Muscle of back (tissue), 13 donors: Measurements from ENCODE around the gene PDXK. TPM values are rescaled to one million over a fixed set of nuclear protein-coding genes. Genes with fewer than 3 reads are reported as not detected.
"Not testable (repeated sequence)": the region's sequence is repeated elsewhere in the genome, so short reads cannot be mapped to it uniquely, and the experiment has no call there.

Experiments
- DNase-seq, 3 donors: peaks; one replicate each; pipeline versions ENCODE4 v3.0.0 to v3.0.0-alpha.2; 2013
- long read RNA-seq, 9 donors: transcript quantifications; one replicate each; lab custom pipeline, GENCODE V29; 2026
- polyA plus RNA-seq, 10 donors: library from polyadenylated mRNA; unstranded; fragments of 120-200 nt; gene quantifications; one replicate each; pipeline ENCODE4 v1.2.1, GENCODE V29; 2013; ENCODE audit not compliant: insufficient read length in 10 of 10

The PDXK gene
- polyA plus RNA-seq, result 10 to 100 TPM; 18.1 to 31.3 (median 24.0) TPM
- long read RNA-seq, donor 1, full-length matches to known transcripts, result 6 of 11 reads
- long read RNA-seq, donor 1, partial matches to known transcripts, result 5 of 11 reads
- long read RNA-seq, donor 1, other reads (novel, unspliced or antisense), result 0 of 11 reads
- long read RNA-seq, donor 2, full-length matches to known transcripts, result 4 of 9 reads
- long read RNA-seq, donor 2, partial matches to known transcripts, result 5 of 9 reads
- long read RNA-seq, donor 2, other reads (novel, unspliced or antisense), result 0 of 9 reads
- long read RNA-seq, donor 3, result 0 reads
- long read RNA-seq, donor 4, full-length matches to known transcripts, result 6 of 16 reads
- long read RNA-seq, donor 4, partial matches to known transcripts, result 10 of 16 reads
- long read RNA-seq, donor 4, other reads (novel, unspliced or antisense), result 0 of 16 reads
- long read RNA-seq, donor 5, full-length matches to known transcripts, result 8 of 8 reads
- long read RNA-seq, donor 5, partial matches to known transcripts, result 0 of 8 reads
- long read RNA-seq, donor 5, other reads (novel, unspliced or antisense), result 0 of 8 reads
- long read RNA-seq, donor 6, full-length matches to known transcripts, result 3 of 16 reads
- long read RNA-seq, donor 6, partial matches to known transcripts, result 13 of 16 reads
- long read RNA-seq, donor 6, other reads (novel, unspliced or antisense), result 0 of 16 reads
- long read RNA-seq, donor 7, full-length matches to known transcripts, result 6 of 15 reads
- long read RNA-seq, donor 7, partial matches to known transcripts, result 9 of 15 reads
- long read RNA-seq, donor 7, other reads (novel, unspliced or antisense), result 0 of 15 reads
- long read RNA-seq, donor 8, full-length matches to known transcripts, result 2 of 2 reads
- long read RNA-seq, donor 8, partial matches to known transcripts, result 0 of 2 reads
- long read RNA-seq, donor 8, other reads (novel, unspliced or antisense), result 0 of 2 reads
- long read RNA-seq, donor 9, full-length matches to known transcripts, result 1 of 1 reads
- long read RNA-seq, donor 9, partial matches to known transcripts, result 0 of 1 reads
- long read RNA-seq, donor 9, other reads (novel, unspliced or antisense), result 0 of 1 reads

DNA sequence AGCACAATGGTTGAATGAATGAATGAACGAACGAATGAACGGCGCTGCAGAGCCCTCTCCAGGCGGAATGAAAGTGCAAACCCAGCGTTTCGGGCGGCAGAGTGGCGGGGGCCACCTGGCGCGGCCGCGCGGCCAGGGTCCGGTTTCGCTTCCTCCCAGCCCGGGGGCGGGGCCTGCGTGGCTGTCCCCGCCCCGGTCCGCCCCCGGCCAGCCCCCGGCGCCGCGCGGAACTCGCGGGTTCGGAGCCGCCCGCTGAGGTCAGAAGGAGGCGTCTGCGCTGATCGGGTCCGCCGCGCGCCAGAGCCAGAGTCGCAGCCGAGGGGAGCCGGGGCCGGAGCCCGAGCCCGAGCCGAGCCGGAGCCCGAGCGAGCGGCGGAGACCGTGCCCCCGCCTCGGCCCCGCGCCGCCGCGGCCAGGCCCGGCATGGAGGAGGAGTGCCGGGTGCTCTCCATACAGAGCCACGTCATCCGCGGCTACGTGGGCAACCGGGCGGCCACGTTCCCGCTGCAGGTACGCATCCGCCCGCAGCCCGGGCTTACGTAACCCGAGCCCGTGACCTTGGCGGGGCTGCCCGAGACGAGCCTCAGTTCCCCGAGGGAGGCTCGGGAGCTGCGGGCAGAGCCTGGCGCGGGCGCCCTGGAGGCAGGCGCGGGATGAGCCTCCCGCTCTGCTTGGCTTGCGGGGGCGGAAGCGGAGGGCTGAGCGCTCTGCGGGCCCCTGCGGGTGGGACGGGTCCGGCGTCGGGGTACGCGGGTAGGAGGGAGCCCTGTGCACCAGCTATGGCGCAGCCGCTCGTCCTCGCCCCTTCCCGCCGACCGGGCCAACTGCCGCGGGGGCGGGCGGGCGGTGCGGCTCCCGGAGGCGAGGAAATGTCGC, at the start of gene PDXK:
TSS of gene PDXK (plus strand) at position 258 of the 876 bp plus-strand sequence. CDS start at position 424, 166 bp downstream.
- peak; percentile 87 to 94 (median 92) for DNase-seq

DNA sequence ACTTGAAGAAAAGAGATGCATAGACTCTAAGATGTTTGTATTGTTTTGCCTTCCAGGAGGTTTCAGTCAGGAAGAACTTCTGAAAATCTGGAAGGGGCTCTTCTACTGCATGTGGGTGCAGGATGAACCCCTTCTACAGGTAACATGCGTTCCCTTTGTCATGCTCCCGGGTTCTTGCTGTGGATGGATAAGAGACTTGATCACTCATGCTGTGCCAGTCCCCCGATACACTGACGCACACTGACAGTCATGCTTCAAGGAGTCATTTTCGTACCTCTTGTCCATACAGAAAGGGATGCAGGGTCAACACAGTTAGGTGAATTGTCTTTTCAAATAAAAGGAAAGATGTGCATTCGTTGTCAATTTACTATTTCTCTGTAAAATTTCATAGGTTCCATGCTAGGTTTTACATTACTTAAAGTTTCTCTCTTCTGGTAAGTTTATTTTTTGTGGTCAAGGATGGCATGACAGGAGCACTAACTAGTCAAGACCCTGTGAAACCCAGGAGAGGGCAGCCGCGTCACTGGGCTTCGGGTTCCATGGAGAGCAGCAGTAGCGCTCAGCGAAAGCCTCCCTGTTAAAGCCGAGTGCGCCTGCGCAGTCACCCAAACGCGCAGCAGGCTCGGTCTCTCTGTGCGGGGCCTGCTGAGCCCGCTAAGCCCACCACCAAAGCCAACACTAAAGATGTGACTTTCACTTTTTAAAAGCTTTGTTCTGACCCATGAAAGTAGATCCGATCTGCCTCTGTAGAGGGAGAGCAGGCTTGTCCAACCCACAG, 48.9 kb upstream of the PDXK start:
- DNase-seq, result no peak

GRCh38 chr21:43675871-43676270, 43.1 kb upstream of the PDXK start:
- DNase-seq, result no peak

GRCh38 chr21:43676391-43676790, 42.5 kb upstream of the PDXK start:
- no peak for DNase-seq

DNA sequence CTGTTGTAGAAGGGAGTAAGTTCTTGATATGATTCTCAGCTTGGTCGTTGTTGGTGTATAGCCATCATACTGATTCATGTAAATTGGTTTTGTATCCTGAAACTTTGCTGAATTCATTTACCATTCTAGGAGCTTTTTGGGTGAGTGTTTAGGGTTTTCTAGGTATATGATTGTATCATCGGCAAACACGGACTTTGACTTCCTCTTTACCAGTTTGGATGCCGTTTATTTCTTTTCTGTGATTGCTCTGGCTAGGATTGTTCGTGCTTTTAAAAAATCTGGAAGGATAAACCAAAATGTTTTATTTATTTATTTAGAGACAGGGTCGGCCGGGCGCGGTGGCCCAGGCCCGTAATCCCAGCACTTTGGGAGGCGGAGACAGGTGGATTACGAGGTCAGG, 39.0 kb upstream of the PDXK start:
- DNase-seq, result no peak

- not testable (repeated sequence) for DNase-seq
These were observed 38.5 kb upstream of the PDXK start for GRCh38 chr21:43680421-43680820.

- DNase-seq, result no peak
These were observed 37.3 kb upstream of the PDXK start for GRCh38 chr21:43681650-43682049.

DNA sequence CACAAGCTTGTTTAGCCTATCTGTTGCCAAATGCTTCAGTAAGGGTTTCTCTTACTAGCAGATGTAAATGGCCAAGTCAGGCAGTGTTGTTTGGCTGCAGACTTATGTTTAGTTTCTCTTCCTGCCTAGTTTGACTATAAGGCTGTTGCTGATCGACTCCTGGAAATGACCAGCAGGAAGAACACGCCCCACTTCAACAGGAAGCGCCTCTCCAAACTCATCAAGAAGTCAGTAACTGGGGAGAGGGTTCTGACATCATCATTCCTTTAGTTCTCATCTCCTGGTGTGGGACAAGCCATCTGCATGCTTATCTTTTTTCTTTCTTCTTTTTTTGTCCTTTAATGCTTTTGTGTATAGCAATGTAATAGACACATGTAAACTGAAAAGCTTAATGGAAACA, 34.5 kb upstream of the PDXK start:
- DNase-seq, result no peak

DNA sequence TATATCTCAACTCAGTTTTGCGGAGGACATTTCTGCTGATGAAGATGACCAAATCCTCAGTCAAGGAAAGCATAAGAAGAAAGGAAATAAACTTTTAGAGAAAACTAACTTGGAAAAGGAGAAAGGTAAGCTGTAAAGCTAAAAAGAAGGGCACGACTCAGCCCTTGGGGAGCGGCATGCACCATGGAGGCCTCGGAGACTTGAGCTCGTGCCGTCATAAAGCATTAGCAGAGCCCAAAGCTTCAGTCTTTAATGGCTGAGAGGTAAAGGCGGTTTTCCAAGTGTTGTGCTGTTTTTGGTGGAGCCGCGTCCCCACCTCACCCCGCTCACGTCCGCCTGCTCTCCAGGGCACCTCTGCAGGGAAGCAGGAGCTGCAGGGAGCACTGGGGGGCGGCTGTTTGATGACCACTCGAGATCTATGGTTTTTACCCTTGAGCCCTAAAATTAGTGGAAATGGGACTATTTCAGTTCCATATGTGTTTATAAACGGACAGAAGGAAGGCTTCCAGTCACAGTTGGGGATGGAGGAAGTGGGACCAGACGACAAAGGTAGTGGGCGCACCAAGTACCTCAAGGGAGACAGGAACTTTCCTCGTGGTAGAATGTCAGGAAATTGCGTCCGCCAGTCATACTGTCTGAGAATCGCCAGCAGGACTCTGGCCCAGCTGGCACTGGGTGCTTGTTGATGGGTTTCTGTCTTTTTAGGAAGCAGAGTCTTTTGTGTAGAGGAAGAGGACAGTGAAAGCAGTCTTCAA, 31.9 kb upstream of the PDXK start:
- DNase-seq, result no peak

DNA sequence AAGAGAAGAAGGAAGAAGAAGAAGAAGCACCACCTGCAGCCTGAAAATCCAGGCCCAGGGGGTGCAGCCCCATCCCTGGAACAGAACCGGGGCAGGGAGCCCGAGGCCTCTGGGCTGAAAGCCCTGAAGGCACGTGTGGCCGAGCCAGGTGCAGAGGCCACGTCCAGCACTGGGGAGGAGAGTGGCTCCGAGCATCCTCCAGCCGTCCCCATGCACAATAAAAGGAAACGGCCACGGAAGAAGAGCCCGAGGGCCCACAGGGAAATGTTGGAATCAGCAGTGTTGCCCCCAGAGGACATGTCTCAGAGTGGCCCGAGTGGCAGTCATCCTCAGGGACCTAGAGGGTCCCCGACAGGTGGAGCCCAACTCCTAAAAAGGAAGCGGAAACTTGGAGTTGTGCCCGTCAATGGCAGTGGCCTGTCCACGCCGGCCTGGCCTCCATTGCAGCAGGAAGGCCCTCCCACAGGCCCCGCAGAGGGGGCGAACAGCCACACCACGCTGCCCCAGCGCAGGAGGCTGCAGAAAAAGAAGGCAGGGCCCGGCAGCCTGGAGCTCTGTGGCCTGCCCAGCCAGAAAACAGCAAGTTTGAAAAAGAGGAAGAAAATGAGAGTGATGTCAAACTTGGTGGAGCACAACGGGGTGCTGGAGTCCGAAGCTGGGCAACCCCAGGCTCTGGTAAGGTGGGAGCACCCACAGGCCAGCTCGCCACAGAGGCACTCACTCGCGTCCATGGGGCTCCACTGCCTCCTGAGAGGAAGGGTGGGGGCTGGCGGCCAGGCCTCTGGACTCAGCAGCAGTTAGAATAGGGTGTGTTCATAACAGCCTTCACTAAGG, 31.1 kb upstream of the PDXK start:
- peak in 1 of 3 donors; percentile 15 for DNase-seq

DNA sequence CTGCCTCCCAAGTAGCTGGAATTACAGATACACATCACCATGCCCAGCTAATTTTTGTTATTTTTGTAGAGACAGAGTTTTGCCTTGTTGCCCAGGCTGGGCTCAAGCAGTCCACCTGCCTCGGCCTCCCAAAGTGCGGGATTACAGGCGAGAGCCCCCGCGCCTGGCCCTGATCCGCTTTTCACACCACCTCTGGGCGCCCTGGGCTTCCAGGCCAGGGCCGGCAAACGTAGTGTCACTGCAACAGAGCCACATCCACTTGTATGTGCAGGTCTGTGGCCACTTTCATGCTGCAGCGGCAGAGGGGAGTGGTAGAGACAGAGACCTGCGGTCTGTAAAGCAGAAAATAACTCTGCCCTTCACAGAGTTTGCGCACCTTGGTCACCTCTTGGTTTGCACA, 30.0 kb upstream of the PDXK start:
- DNase-seq, result no peak

- DNase-seq, result no peak
These were observed 29.2 kb upstream of the PDXK start for GRCh38 chr21:43689556-43690337.

DNA sequence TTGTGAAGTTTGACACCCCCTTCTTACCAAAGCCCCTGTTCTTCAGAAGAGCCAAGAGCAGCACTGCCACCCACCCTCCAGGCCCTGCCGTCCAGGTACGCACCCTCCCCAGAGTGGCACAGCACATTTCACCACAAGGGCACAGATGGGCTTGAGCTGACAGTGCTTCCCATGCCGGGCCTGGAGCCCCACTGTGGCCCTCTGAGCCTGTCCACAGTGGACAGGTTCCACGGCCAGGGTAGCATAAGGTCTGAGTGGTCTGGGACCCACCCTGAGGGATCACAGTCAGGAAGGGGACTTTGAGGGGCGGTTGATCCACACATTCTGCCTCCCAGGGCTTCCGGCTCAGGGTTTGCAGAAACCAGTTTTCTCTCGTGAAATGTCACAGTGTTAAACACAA, 28.6 kb upstream of the PDXK start:
- no peak for DNase-seq

- DNase-seq, result no peak
These were observed 27.7 kb upstream of the PDXK start for GRCh38 chr21:43691086-43691795.

- DNase-seq, result no peak
These were observed 27.1 kb upstream of the PDXK start for GRCh38 chr21:43691801-43692200.

GRCh38 chr21:43692949-43693348, 26.0 kb upstream of the PDXK start:
- no peak for DNase-seq

DNA sequence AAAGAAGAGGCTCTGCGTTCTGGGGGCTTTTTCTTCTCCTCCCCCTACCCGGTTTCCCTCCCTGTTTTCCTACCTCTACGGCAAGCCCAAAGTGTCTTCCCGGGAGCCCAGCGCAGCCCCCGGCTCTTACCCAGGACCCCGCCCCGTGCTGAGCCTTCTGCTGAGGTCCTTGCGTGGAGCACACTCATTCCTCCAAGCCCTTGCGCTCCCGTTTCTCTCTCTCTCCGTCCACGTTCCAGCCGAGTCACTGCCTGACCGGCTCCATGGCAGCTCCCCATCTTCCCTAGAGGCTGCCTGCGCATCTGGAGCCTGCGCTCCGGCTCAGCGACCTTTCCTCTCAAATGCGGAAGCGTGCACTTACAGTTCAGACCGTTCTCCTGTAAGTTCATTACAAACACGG, 24.9 kb upstream of the PDXK start:
- DNase-seq, result no peak
